SU-DHL-6 (cell line): ENCODE data around the gene SYVN1.

Experiments used
- EZH2phosphoT487 ChIP-seq: fragments of 200-600 bp; sonication (generic), shearing (Covaris generic); conservative IDR thresholded peaks from 2 replicates; pipeline ENCODE4 v1.6.1; 2018; ENCODE audit warnings: mild to moderate bottlenecking, antibody characterized with exemption, low read length, moderate library complexity, mixed read lengths
- TF ChIP-seq, protein P1 (sequence below): fragments of 200-600 bp; sonication (generic); IDR thresholded peaks from one replicate; pipeline ENCODE4 v1.5.1; 2017; ENCODE audit warnings: antibody characterized with exemption, mild to moderate bottlenecking, low read length, moderate library complexity; ENCODE audit not compliant: insufficient read depth, poor library complexity, severe bottlenecking

DNA sequence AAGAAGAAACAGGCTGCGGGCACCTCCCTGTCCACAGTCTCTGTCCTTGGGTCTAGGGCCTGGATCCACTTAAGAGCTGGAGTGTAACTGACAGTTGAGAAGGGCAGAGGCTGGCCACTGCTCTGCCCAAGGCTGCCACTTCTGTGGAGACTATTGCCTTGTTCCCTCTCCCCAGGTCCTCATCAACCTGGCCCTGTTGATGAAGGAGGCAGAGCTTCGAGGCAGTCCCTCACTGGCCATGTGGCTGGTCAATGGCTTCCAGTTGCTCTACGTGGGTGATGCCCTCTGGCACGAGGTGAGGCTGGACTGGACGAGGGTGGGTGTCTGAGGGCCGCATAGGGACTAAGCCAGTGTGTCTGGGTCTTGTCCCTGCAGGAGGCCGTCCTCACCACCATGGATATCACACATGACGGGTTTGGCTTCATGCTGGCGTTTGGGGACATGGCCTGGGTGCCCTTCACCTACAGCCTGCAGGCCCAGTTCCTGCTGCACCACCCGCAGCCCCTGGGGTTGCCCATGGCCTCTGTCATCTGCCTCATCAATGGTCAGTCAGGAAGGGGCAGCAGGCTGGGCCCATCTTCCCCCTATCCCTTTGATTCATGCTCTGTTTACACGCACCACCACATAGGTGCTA is 19.7 kb downstream of the SYVN1 start:
- TF ChIP-seq, protein P1, sequence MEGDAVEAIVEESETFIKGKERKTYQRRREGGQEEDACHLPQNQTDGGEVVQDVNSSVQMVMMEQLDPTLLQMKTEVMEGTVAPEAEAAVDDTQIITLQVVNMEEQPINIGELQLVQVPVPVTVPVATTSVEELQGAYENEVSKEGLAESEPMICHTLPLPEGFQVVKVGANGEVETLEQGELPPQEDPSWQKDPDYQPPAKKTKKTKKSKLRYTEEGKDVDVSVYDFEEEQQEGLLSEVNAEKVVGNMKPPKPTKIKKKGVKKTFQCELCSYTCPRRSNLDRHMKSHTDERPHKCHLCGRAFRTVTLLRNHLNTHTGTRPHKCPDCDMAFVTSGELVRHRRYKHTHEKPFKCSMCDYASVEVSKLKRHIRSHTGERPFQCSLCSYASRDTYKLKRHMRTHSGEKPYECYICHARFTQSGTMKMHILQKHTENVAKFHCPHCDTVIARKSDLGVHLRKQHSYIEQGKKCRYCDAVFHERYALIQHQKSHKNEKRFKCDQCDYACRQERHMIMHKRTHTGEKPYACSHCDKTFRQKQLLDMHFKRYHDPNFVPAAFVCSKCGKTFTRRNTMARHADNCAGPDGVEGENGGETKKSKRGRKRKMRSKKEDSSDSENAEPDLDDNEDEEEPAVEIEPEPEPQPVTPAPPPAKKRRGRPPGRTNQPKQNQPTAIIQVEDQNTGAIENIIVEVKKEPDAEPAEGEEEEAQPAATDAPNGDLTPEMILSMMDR, result no peak
- TF ChIP-seq EZH2phosphoT487, result no peak
